ENCODE measurements around the gene ZBTB40. TPM values are rescaled to one million over a fixed set of nuclear protein-coding genes. Genes with fewer than 3 reads are reported as not detected.

ZBTB40 gene
- total RNA-seq, 4 donors from 2014 or later, result 13.8 to 21.1 (median 18.4) TPM

DNA sequence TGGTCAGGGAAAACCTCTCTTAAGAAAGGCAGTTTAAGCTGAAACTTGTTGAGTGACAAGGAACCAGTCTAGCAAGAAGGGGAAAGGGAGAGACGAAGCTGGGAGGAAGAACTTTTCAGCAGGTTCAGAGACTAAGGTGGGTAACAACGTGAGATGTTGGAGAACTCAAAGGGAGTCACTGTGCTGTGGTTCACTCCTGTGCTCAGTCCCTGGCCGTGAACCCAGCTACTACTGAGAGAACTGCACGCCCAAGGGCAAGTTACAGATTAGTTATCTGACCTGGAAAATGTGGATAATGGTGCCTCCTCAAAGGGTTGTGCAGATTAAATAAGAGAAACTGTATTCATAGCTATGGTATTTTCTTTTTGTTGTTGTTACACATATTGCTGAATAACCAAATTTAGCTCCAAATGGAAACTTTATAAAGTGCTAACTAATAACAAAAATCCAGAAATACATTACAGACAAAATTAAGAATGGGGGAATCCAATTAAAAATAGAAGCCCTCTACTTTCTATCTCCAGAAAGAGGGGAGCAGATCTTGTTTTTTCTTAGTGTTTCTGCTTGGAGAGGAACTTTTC is 2.9 kb downstream of the ZBTB40 start:
- Histone ChIP-seq H3K4me1 (peaks cover 38 to 70% (median 58%) of the 10 kb centered on the region in 4 donors), H3K4me3 (no peak overlapping the region), H3K9me3 (no peaks in the 10 kb centered on the region), H3K27ac (replicated peaks in 1 of 4) (no peak overlapping the region), H3K36me3 (no peaks in the 10 kb centered on the region), H3K27me3 (no peaks in the 10 kb centered on the region)
- DNase-seq (ENCODE audit: extremely low spot score), result peak; percentile 74
- intact Hi-C loops (cut with DNase I), result no loop called here
- 85% methylated on average over 4 of the region's 4 CpGs for WGBS
- TF ChIP-seq, protein P1, sequence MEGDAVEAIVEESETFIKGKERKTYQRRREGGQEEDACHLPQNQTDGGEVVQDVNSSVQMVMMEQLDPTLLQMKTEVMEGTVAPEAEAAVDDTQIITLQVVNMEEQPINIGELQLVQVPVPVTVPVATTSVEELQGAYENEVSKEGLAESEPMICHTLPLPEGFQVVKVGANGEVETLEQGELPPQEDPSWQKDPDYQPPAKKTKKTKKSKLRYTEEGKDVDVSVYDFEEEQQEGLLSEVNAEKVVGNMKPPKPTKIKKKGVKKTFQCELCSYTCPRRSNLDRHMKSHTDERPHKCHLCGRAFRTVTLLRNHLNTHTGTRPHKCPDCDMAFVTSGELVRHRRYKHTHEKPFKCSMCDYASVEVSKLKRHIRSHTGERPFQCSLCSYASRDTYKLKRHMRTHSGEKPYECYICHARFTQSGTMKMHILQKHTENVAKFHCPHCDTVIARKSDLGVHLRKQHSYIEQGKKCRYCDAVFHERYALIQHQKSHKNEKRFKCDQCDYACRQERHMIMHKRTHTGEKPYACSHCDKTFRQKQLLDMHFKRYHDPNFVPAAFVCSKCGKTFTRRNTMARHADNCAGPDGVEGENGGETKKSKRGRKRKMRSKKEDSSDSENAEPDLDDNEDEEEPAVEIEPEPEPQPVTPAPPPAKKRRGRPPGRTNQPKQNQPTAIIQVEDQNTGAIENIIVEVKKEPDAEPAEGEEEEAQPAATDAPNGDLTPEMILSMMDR (IDR thresholded peaks at IDR 0.05), result no peak
- TF ChIP-seq POLR2AphosphoS5 (IDR thresholded peaks at IDR 0.05), result no peak
- no peak for TF ChIP-seq EP300 (IDR thresholded peaks at IDR 0.05)
- no peak for TF ChIP-seq POLR2A (IDR thresholded peaks at IDR 0.05; ENCODE audit: low read depth)

DNA sequence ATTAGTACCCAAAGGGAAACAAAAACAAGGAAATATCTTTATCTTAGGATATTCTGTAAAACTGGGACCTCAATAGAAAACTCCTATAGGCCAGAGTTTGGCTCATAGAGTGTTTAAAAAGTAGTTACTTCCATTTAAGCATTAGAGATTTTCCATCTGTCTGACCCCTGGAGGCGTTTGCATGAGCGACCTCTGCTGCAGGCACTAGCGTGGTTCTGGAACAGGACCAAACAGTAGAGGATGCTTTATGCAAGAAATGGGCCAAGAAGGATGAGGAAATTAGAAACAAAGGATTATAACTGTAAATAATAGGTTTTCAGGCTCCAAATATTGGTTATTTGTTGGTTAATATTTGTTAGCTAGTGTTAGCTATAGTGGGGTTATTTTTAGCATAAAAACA is 5.7 kb downstream of the ZBTB40 start:
- H3K4me3 ChIP-seq, result no peak overlapping the region
- WGBS, result 33% methylated on average over 3 of the region's 3 CpGs
- no peaks in the 10 kb centered on the region for H3K27me3 ChIP-seq
- no peak for TF ChIP-seq POLR2A (IDR thresholded peaks at IDR 0.05; ENCODE audit: low read depth)
- TF ChIP-seq, protein P1 (IDR thresholded peaks at IDR 0.05), result peak; percentile 11 to 23 (median 16)
- no peaks in the 10 kb centered on the region for H3K9me3 ChIP-seq
- intact Hi-C loops (cut with DNase I), result no loop called here
- H3K36me3 ChIP-seq, result no peaks in the 10 kb centered on the region
- peak overlapping the region in 1 of 4 donors; percentile 9 for H3K27ac ChIP-seq (replicated peaks in 1 of 4)
- DNase-seq (ENCODE audit: extremely low spot score), result no peak
- peaks cover 38 to 62% (median 54%) of the 10 kb centered on the region in 4 donors for H3K4me1 ChIP-seq

DNA sequence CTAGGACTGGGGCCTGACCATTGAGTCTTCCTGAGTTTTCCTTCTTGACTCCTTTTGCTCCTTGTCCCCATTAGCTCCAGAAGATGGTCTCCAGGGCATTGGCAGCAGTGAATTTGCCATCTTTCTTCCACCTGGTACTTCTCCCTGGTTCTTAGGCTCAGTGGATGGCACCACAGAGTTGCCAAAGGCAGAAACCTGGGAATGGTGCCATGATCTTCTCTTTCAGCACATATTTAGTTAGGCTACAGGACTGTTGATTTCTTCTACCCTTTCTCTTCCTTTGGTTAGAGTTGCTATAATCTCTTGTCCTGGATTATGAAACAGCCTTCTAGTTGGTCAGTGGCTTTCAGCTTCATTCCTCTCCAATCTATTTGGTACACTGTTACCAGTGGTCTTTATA is 6.2 kb downstream of the ZBTB40 start:
- Histone ChIP-seq H3K36me3 (no peaks in the 10 kb centered on the region), H3K27me3 (no peaks in the 10 kb centered on the region), H3K4me1 (peaks cover 35 to 58% (median 51%) of the 10 kb centered on the region in 4 donors), H3K4me3 (no peak overlapping the region), H3K27ac (replicated peaks in 1 of 4) (peak overlapping the region in 2 of 4 donors; percentile 9 to 18), H3K9me3 (no peaks in the 10 kb centered on the region)
- TF ChIP-seq, protein P1 (IDR thresholded peaks at IDR 0.05), result no peak
- TF ChIP-seq POLR2A (IDR thresholded peaks at IDR 0.05; ENCODE audit: low read depth), result no peak
- no peak for TF ChIP-seq EP300 (IDR thresholded peaks at IDR 0.05)
- TF ChIP-seq POLR2AphosphoS5 (IDR thresholded peaks at IDR 0.05), result no peak
- intact Hi-C loops (cut with DNase I), result no loop called here
- DNase-seq (ENCODE audit: extremely low spot score), result no peak

DNA sequence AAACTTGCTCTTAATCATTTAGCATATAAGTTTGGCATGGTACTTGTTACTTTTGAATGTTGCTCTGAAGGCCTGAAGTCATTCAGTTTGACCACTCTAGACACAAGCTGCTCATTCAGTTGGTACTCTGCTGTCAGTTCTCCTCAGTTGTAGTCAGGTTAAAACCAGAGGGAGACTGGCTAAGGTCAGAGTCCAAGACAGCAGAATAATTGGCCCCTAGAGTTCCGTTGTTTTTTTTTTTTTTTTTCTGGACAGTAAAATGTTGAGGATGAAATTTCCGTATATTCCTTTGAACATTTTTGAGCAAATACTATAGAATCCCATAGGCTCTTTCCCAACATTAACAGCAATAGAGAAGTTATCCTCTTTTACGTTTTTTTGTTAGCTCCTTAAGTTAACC is 9.4 kb downstream of the ZBTB40 start:
- intact Hi-C loops (cut with DNase I), result no loop called here
- no peaks in the 10 kb centered on the region for H3K27me3 ChIP-seq
- H3K4me1 ChIP-seq, result peaks cover 18 to 26% (median 20%) of the 10 kb centered on the region in 4 donors
- no peak for DNase-seq (ENCODE audit: extremely low spot score)
- 91% methylated on average over 3 of the region's 3 CpGs for WGBS
- H3K27ac ChIP-seq (replicated peaks in 1 of 4), result no peak overlapping the region
- H3K9me3 ChIP-seq, result no peaks in the 10 kb centered on the region
- no peaks in the 10 kb centered on the region for H3K36me3 ChIP-seq
- H3K4me3 ChIP-seq, result no peak overlapping the region
- no peak for TF ChIP-seq EP300 (IDR thresholded peaks at IDR 0.05)
- TF ChIP-seq POLR2AphosphoS5 (IDR thresholded peaks at IDR 0.05), result no peak
- no peak for TF ChIP-seq POLR2A (IDR thresholded peaks at IDR 0.05; ENCODE audit: low read depth)
- TF ChIP-seq, protein P1 (IDR thresholded peaks at IDR 0.05), result no peak

Data from esophagus muscularis mucosa (tissue), 4 donors.